HG02571 (cell line): ENCODE results near the gene CCNQ.
"Not testable (repeated sequence)": the region's sequence is repeated elsewhere in the genome, so short reads cannot be mapped to it uniquely, and the experiment has no call there.

ENCODE experiments used
- ATAC-seq: cut with Tn5 transposase; IDR thresholded peaks from one replicate; pipeline ENCODE4 v1.9.1; 2021; ENCODE audit warnings: mild to moderate bottlenecking, moderate library complexity; ENCODE audit not compliant: unreplicated experiment

The CCNQ gene

GRCh38 chrX:153623310-153624029 lies 24.5 kb upstream of the CCNQ start:
- ATAC-seq: no peak

- ATAC-seq: no peak
Measured at GRCh38 chrX:153622661-153623309, 23.8 kb upstream of the CCNQ start.

- no peak for ATAC-seq
Measured at GRCh38 chrX:153621949-153622598, 23.1 kb upstream of the CCNQ start.

- ATAC-seq: no peak
Measured at GRCh38 chrX:153620576-153620975, 21.6 kb upstream of the CCNQ start.

GRCh38 chrX:153614818-153615217 lies 15.9 kb upstream of the CCNQ start:
- ATAC-seq: no peak

GRCh38 chrX:153612413-153612812 lies 13.5 kb upstream of the CCNQ start:
- ATAC-seq: no peak

- no peak for ATAC-seq
Measured at GRCh38 chrX:153611298-153612095, 12.6 kb upstream of the CCNQ start.

- no peak for ATAC-seq
Measured at GRCh38 chrX:153610836-153611213, 11.9 kb upstream of the CCNQ start.

GRCh38 chrX:153609917-153610835 lies 11.2 kb upstream of the CCNQ start:
- ATAC-seq: no peak

- no peak for ATAC-seq
Measured at GRCh38 chrX:153608806-153609205, 9.9 kb upstream of the CCNQ start.

- ATAC-seq: no peak
Measured at GRCh38 chrX:153608376-153608775, 9.4 kb upstream of the CCNQ start.

GRCh38 chrX:153606503-153606902 lies 7.6 kb upstream of the CCNQ start:
- ATAC-seq: no peak

GRCh38 chrX:153604666-153605380 lies 5.9 kb upstream of the CCNQ start:
- not testable (repeated sequence) for ATAC-seq

- ATAC-seq: no peak
Measured at GRCh38 chrX:153603131-153603656, 4.3 kb upstream of the CCNQ start.

GRCh38 chrX:153602601-153603000 lies 3.7 kb upstream of the CCNQ start:
- ATAC-seq: no peak

- ATAC-seq: no peak
Measured at GRCh38 chrX:153601511-153602110, 2.7 kb upstream of the CCNQ start.

GRCh38 chrX:153600921-153601320 lies 2.0 kb upstream of the CCNQ start:
- no peak for ATAC-seq

- no peak for ATAC-seq
Measured at GRCh38 chrX:153600032-153600373, 1.1 kb upstream of the CCNQ start.
